Esophagus squamous epithelium (tissue), 5 donors: Measurements from ENCODE around the gene ROR1. TPM values are rescaled to one million over a fixed set of nuclear protein-coding genes. Genes with fewer than 3 reads are reported as not detected.

Source experiments
- DNase-seq: peaks from one replicate; lab custom pipeline; 2025; lab: John Stamatoyannopoulos, UW
- H3K27ac ChIP-seq, 4 donors: fragments of 200-600 bp; sonication (generic); one replicate each; pipeline ENCODE4 v1.5.1; 2016 to 2019; ENCODE audit warnings: mild to moderate bottlenecking in 1 of 4
- H3K27me3 ChIP-seq, 4 donors: fragments of 200-600 bp; sonication (generic); 1 replicate in 3 of 4; 2 replicates in 1 of 4; pipeline versions ENCODE4 v1.5.1 to v1.6.0; 2017 to 2021; ENCODE audit warnings: antibody characterized with exemption in 1 of 4
- H3K36me3 ChIP-seq, 3 donors: fragments of 200-600 bp; sonication (generic); one replicate each; pipeline ENCODE4 v1.5.1; 2016 to 2019
- H3K4me1 ChIP-seq, 3 donors: fragments of 200-600 bp; sonication (generic); one replicate each; pipeline ENCODE4 v1.5.1; 2017 to 2019
- H3K4me3 ChIP-seq, 4 donors: fragments of 200-600 bp; sonication (generic); 1 replicate in 3 of 4; 2 replicates in 1 of 4; pipeline ENCODE4 v1.5.1; 2016 to 2019; ENCODE audit warnings: mild to moderate bottlenecking in 2 of 4, moderate library complexity in 1 of 4
- H3K9me3 ChIP-seq, 3 donors: fragments of 200-600 bp; sonication (generic); one replicate each; pipeline ENCODE4 v1.5.1; 2016 to 2019
- CTCF ChIP-seq, 6 experiments: fragments of 450-650 bp in 4 of 6; fragments of 200-600 bp in 2 of 6; sonication (generic) in 2 of 6; IDR thresholded peaks; one replicate each; pipeline ENCODE4 v1.5.1; 2016 to 2019; ENCODE audit warnings: antibody characterized with exemption in 6 of 6, mild to moderate bottlenecking in 4 of 6, moderate library complexity in 4 of 6
- POLR2A ChIP-seq, 4 donors: fragments of 450-650 bp; IDR thresholded peaks; one replicate each; pipeline ENCODE4 v1.6.1; 2017; ENCODE audit warnings: antibody characterized with exemption in 4 of 4, mild to moderate bottlenecking in 4 of 4, moderate library complexity in 3 of 4
- WGBS, 2 donors: methylation state at CpG; one replicate each; pipeline ENCODE4 v1.1.5; 2018; 5-methylcytosine and 5-hydroxymethylcytosine counted together
- intact Hi-C: fragments of 100-400 bp; cut with DNase I; formaldehyde crosslinking; loops from one replicate; pipeline ENCODE4 v1.15.0; 2022
- total RNA-seq, 4 donors: library from RNA; depleted of rRNA; stranded (reverse); fragments of >200 nt; gene quantifications; one replicate each; pipeline ENCODE4 v1.1.0, GENCODE V29; 2016
- donor health status: DM: yes; HTN: yes; CAD: no.

ROR1 gene
- total RNA-seq, 4 donors from 2014 or later: 6.6 to 15.3 (median 9.4) TPM

- peaks cover 0 to 30% (median 12%) of the 10 kb centered on the region in 3 donors for H3K4me1 ChIP-seq
- H3K4me3 ChIP-seq: no peak overlapping the region
- WGBS, 2 donors: 54 to 67% methylated on average over 3 of the region's 4 CpGs
- TF ChIP-seq POLR2A (IDR thresholded peaks at IDR 0.05) (no peak), CTCF (IDR thresholded peaks at IDR 0.05) (no peak)
- intact Hi-C loops: no loop called here
- DNase-seq: no peak
- no peak overlapping the region for H3K27ac ChIP-seq
- peaks cover 0 to 4% (median 0%) of the 10 kb centered on the region in 3 donors for H3K9me3 ChIP-seq
- no peaks in the 10 kb centered on the region for H3K27me3 ChIP-seq
- H3K36me3 ChIP-seq: no peaks in the 10 kb centered on the region
Measured at GRCh38 chr1:63730211-63730610, 43.6 kb upstream of the ROR1 start.

GRCh38 chr1:63731117-63732043, 42.4 kb upstream of the ROR1 start:
- Histone ChIP-seq H3K27me3 (no peaks in the 10 kb centered on the region), H3K4me3 (peak overlapping the region in 1 of 4 donors; percentile 10), H3K36me3 (no peaks in the 10 kb centered on the region), H3K27ac (peak overlapping the region in 2 of 4 donors; percentile 25 to 63), H3K9me3 (peaks cover 0 to 4% (median 0%) of the 10 kb centered on the region in 3 donors), H3K4me1 (peaks cover 0 to 30% (median 12%) of the 10 kb centered on the region in 3 donors)
- intact Hi-C loops: no loop called here
- 27 to 42% methylated on average over 9 of the region's 9 CpGs for WGBS, 2 donors
- DNase-seq: no peak
- TF ChIP-seq CTCF (IDR thresholded peaks at IDR 0.05) (no peak), POLR2A (IDR thresholded peaks at IDR 0.05) (no peak)

- TF ChIP-seq POLR2A (IDR thresholded peaks at IDR 0.05) (no peak), CTCF (IDR thresholded peaks at IDR 0.05) (no peak)
- 56 to 88% methylated on average over 1 of the region's 1 CpG for WGBS, 2 donors
- intact Hi-C loops: no loop called here
- no peaks in the 10 kb centered on the region for H3K27me3 ChIP-seq
- no peak overlapping the region for H3K4me3 ChIP-seq
- no peaks in the 10 kb centered on the region for H3K9me3 ChIP-seq
- DNase-seq: no peak
- peaks cover 0 to 30% (median 12%) of the 10 kb centered on the region in 3 donors for H3K4me1 ChIP-seq
- H3K36me3 ChIP-seq: no peaks in the 10 kb centered on the region
- H3K27ac ChIP-seq: peak overlapping the region in 1 of 4 donors; percentile 63
Measured at GRCh38 chr1:63732666-63733065, 41.2 kb upstream of the ROR1 start.

GRCh38 chr1:63738772-63739171, 35.0 kb upstream of the ROR1 start:
- Histone ChIP-seq H3K27ac (no peak overlapping the region), H3K27me3 (peaks cover 0 to 9% (median 0%) of the 10 kb centered on the region in 4 donors), H3K36me3 (no peaks in the 10 kb centered on the region), H3K4me3 (no peak overlapping the region), H3K4me1 (peaks cover 0 to 27% (median 12%) of the 10 kb centered on the region in 3 donors), H3K9me3 (no peaks in the 10 kb centered on the region)
- 69 to 88% methylated on average over 1 of the region's 1 CpG for WGBS, 2 donors
- TF ChIP-seq POLR2A (IDR thresholded peaks at IDR 0.05) (no peak), CTCF (IDR thresholded peaks at IDR 0.05) (no peak)
- intact Hi-C loops: no loop called here
- no peak for DNase-seq

- no peak for DNase-seq
- Histone ChIP-seq H3K36me3 (no peaks in the 10 kb centered on the region), H3K4me1 (peaks cover 0 to 27% (median 12%) of the 10 kb centered on the region in 3 donors), H3K27ac (peak overlapping the region in 1 of 4 donors; percentile 45), H3K4me3 (no peak overlapping the region), H3K9me3 (no peaks in the 10 kb centered on the region), H3K27me3 (peaks cover 0 to 9% (median 0%) of the 10 kb centered on the region in 4 donors)
- 50 to 55% methylated on average over 1 to 2 of the region's 2 CpGs for WGBS, 2 donors
- intact Hi-C loops: no loop called here
- TF ChIP-seq CTCF (IDR thresholded peaks at IDR 0.05) (no peak), POLR2A (IDR thresholded peaks at IDR 0.05) (no peak)
Measured at GRCh38 chr1:63739452-63739851, 34.4 kb upstream of the ROR1 start.
